Panc1 (cell line): ENCODE results near the gene SGSM1.
"Not testable (repeated sequence)": the region's sequence is repeated elsewhere in the genome, so short reads cannot be mapped to it uniquely, and the experiment has no call there.

Experiments
- CTCF ChIP-seq: fragments of 450-650 bp; IDR thresholded peaks from 2 replicates; pipeline ENCODE4 v1.5.1; 2017; ENCODE audit warnings: mild to moderate bottlenecking
- POLR2AphosphoS5 ChIP-seq: IDR thresholded peaks from 2 replicates; pipeline ENCODE4 v1.6.1; 2012; ENCODE audit warnings: mild to moderate bottlenecking, low read depth, low read length, moderate library complexity
- REST ChIP-seq, 2 experiments: IDR thresholded peaks; 2 replicates each; pipeline ENCODE4 v1.6.1; 2011 to 2012; ENCODE audit warnings: low read depth in 2 of 2, control low read depth in 1 of 2, low read length in 1 of 2, mild to moderate bottlenecking in 1 of 2, moderate library complexity in 1 of 2; ENCODE audit not compliant: insufficient read depth in 1 of 2
- SIN3A ChIP-seq: IDR thresholded peaks from 2 replicates; pipeline ENCODE4 v1.6.1; 2012; ENCODE audit warnings: low read depth, mild to moderate bottlenecking, low read length, moderate library complexity, borderline replicate concordance; ENCODE audit not compliant: insufficient read depth
- TCF7L2 ChIP-seq: IDR thresholded peaks from 2 replicates; pipeline ENCODE4 v1.6.1; 2011; ENCODE audit warnings: mild to moderate bottlenecking, low read depth, low read length, inconsistent platforms

- TF ChIP-seq CTCF; POLR2AphosphoS5; REST (IDR thresholded peaks at IDR 0.05; ENCODE audit: insufficient read depth in 1 of 2, low read depth in 2 of 2, low read length in 1 of 2); SIN3A; TCF7L2: not testable (repeated sequence)
These were observed 101.1 kb downstream of the SGSM1 start for GRCh38 chr22:24907101-24907500.
